Measurements from ENCODE around the gene HBEGF.

HBEGF gene

GRCh38 chr5:140336388-140336787 lies 10.0 kb downstream of the HBEGF start:
- DNase-seq (ENCODE audit: low read depth in 2 of 2) = no peak

GRCh38 chr5:140331638-140332037 lies 14.8 kb downstream of the HBEGF start:
- no peak for DNase-seq (ENCODE audit: low read depth in 2 of 2)

- no peak for DNase-seq (ENCODE audit: low read depth in 2 of 2)
Measured at GRCh38 chr5:140329739-140330481, 16.5 kb downstream of the HBEGF start.

GRCh38 chr5:140328036-140328764 lies 18.2 kb downstream of the HBEGF start:
- DNase-seq (ENCODE audit: low read depth in 2 of 2) = no peak

- no peak for DNase-seq (ENCODE audit: low read depth in 2 of 2)
Measured at GRCh38 chr5:140327589-140327988, 18.8 kb downstream of the HBEGF start.

- no peak for DNase-seq (ENCODE audit: low read depth in 2 of 2)
Measured at GRCh38 chr5:140325486-140325885, 20.9 kb downstream of the HBEGF start.

GRCh38 chr5:140324617-140325241 lies 21.7 kb downstream of the HBEGF start:
- no peak for DNase-seq (ENCODE audit: low read depth in 2 of 2)

GRCh38 chr5:140324041-140324600 lies 22.3 kb downstream of the HBEGF start:
- no peak for DNase-seq (ENCODE audit: low read depth in 2 of 2)

- peak; percentile 81 to 83 for DNase-seq (ENCODE audit: low read depth in 2 of 2)
Measured at GRCh38 chr5:140322751-140323731, 23.4 kb downstream of the HBEGF start.

GRCh38 chr5:140321796-140322195 lies 24.6 kb downstream of the HBEGF start:
- no peak for DNase-seq (ENCODE audit: low read depth in 2 of 2)

- DNase-seq (ENCODE audit: low read depth in 2 of 2) = no peak
Measured at GRCh38 chr5:140319833-140320232, 26.6 kb downstream of the HBEGF start.

GRCh38 chr5:140318792-140319191 lies 27.6 kb downstream of the HBEGF start:
- DNase-seq (ENCODE audit: low read depth in 2 of 2) = no peak

GRCh38 chr5:140317859-140318258 lies 28.5 kb downstream of the HBEGF start:
- DNase-seq (ENCODE audit: low read depth in 2 of 2) = no peak

- no peak for DNase-seq (ENCODE audit: low read depth in 2 of 2)
Measured at GRCh38 chr5:140312791-140313189, 33.6 kb downstream of the HBEGF start.

GRCh38 chr5:140312067-140312790 lies 34.2 kb downstream of the HBEGF start:
- peak; percentile 60 to 66 for DNase-seq (ENCODE audit: low read depth in 2 of 2)

- no peak for DNase-seq (ENCODE audit: low read depth in 2 of 2)
Measured at GRCh38 chr5:140311011-140311467, 35.4 kb downstream of the HBEGF start.

- DNase-seq (ENCODE audit: low read depth in 2 of 2) = no peak
Measured at GRCh38 chr5:140310434-140310833, 36.0 kb downstream of the HBEGF start.

- no peak for DNase-seq (ENCODE audit: low read depth in 2 of 2)
Measured at GRCh38 chr5:140309706-140310249, 36.6 kb downstream of the HBEGF start.

GRCh38 chr5:140305471-140305870 lies 40.9 kb downstream of the HBEGF start:
- no peak for DNase-seq (ENCODE audit: low read depth in 2 of 2)

- DNase-seq (ENCODE audit: low read depth in 2 of 2) = no peak
Measured at GRCh38 chr5:140303966-140304365, 42.4 kb downstream of the HBEGF start.

Data from fibroblast of skin of left biceps (primary cell).